PFSK-1 (cell line): Measurements from ENCODE around the gene PFKFB2.

ENCODE experiments used
- FOXP2 ChIP-seq: optimal IDR thresholded peaks from 2 replicates; pipeline ENCODE3; 2011; ENCODE audit warnings: borderline replicate concordance, control low read depth, inconsistent platforms; ENCODE audit not compliant: insufficient read depth; ENCODE audit errors: extremely low read length, extremely low read depth
- POLR2AphosphoS5 ChIP-seq: IDR thresholded peaks from 2 replicates; pipeline ENCODE4 v1.6.1; 2012; ENCODE audit warnings: low read depth, mild to moderate bottlenecking, control low read depth, low read length, moderate library complexity
- REST ChIP-seq, 2 experiments: IDR thresholded peaks; 2 replicates each; pipeline versions ENCODE4 v1.6.1 to v1.8.0; 2011 to 2012; ENCODE audit warnings: low read depth in 2 of 2, low read length in 2 of 2, control low read depth in 1 of 2, inconsistent platforms in 1 of 2, mild to moderate bottlenecking in 1 of 2, moderate library complexity in 1 of 2; ENCODE audit not compliant: insufficient read depth in 1 of 2
- SIN3A ChIP-seq: IDR thresholded peaks from 2 replicates; pipeline ENCODE4 v1.6.1; 2012; ENCODE audit warnings: mild to moderate bottlenecking, low read length, moderate library complexity, borderline replicate concordance; ENCODE audit not compliant: insufficient read depth
- TAF1 ChIP-seq: IDR thresholded peaks from 2 replicates; pipeline ENCODE4 v1.6.1; 2012; ENCODE audit warnings: low read length, control low read depth, borderline replicate concordance; ENCODE audit not compliant: insufficient read depth

Gene PFKFB2

GRCh38 chr1:207102659-207103058 is 49.6 kb downstream of the PFKFB2 start:
- TF ChIP-seq FOXP2 (no peak), SIN3A (no peak), POLR2AphosphoS5 (no peak), TAF1 (no peak), REST (IDR thresholded peaks at IDR 0.05; ENCODE audit: insufficient read depth in 1 of 2, low read depth in 2 of 2, low read length in 2 of 2) (no peak)

GRCh38 chr1:207103892-207104373 is 50.9 kb downstream of the PFKFB2 start, which contains the start of gene C4BPA:
Gene C4BPA (plus strand): TSS chr1:207104233. CDS start chr1:207113026, 8,793 bp downstream.
- TF ChIP-seq TAF1 (no peak), POLR2AphosphoS5 (no peak), FOXP2 (no peak), SIN3A (no peak), REST (IDR thresholded peaks at IDR 0.05; ENCODE audit: insufficient read depth in 1 of 2, low read depth in 2 of 2, low read length in 2 of 2) (no peak)

GRCh38 chr1:207109004-207109403 is 55.9 kb downstream of the PFKFB2 start:
- TF ChIP-seq REST (IDR thresholded peaks at IDR 0.05; ENCODE audit: insufficient read depth in 1 of 2, low read depth in 2 of 2, low read length in 2 of 2) (no peak), TAF1 (no peak), FOXP2 (no peak), POLR2AphosphoS5 (no peak), SIN3A (no peak)

GRCh38 chr1:207112616-207113296 is 59.7 kb downstream of the PFKFB2 start:
- TF ChIP-seq TAF1 = no peak
- no peak for TF ChIP-seq POLR2AphosphoS5
- no peak for TF ChIP-seq FOXP2
- TF ChIP-seq SIN3A = no peak
- TF ChIP-seq REST (IDR thresholded peaks at IDR 0.05; ENCODE audit: insufficient read depth in 1 of 2, low read depth in 2 of 2, low read length in 2 of 2) = no peak
